HG03457 (cell line): ENCODE data around the gene ZNF619.
"Not testable (repeated sequence)": the region's sequence is repeated elsewhere in the genome, so short reads cannot be mapped to it uniquely, and the experiment has no call there.

Experiments
- ATAC-seq: cut with Tn5 transposase; IDR thresholded peaks from one replicate; pipeline ENCODE4 v1.9.1; 2021; ENCODE audit warnings: moderate number of reproducible peaks; ENCODE audit not compliant: unreplicated experiment

Gene ZNF619

GRCh38 chr3:40476478-40477470 is at the start of gene ZNF619:
ZNF619 (plus strand) TSS chr3:40477122; CDS start chr3:40477980, 858 bp downstream.
- ATAC-seq = no peak

GRCh38 chr3:40432793-40433192 is 44.1 kb upstream of the ZNF619 start:
- ATAC-seq = no peak

DNA sequence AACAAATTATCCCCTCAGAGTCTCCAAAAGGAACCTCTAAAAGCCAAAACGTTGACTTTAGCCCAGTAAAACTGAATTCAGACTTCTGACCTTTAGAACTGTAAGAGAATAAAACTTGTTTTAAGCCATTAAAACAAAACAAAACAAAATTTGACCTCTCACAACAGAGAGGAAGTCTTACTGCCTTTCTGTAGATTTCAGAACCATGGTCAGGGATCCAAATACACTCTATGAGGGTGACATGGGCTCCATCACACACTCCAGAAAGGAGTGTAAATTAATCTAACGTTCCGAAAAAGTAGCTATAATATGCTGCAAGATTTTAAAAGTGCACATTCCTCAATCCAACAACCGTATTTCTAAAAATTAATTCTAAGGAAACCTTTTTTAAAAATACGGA is 39.0 kb upstream of the ZNF619 start:
- no peak for ATAC-seq

- ATAC-seq = no peak
Measured at GRCh38 chr3:40445062-40445461, 31.9 kb upstream of the ZNF619 start.

GRCh38 chr3:40445880-40446279 is 31.0 kb upstream of the ZNF619 start:
- no peak for ATAC-seq

- ATAC-seq = no peak
Measured at GRCh38 chr3:40450438-40450837, 26.5 kb upstream of the ZNF619 start.

- ATAC-seq = no peak
Measured at GRCh38 chr3:40451551-40451950, 25.4 kb upstream of the ZNF619 start.

GRCh38 chr3:40452057-40452456 is 24.9 kb upstream of the ZNF619 start:
- ATAC-seq = no peak

- no peak for ATAC-seq
Measured at GRCh38 chr3:40452562-40452875, 24.4 kb upstream of the ZNF619 start.

DNA sequence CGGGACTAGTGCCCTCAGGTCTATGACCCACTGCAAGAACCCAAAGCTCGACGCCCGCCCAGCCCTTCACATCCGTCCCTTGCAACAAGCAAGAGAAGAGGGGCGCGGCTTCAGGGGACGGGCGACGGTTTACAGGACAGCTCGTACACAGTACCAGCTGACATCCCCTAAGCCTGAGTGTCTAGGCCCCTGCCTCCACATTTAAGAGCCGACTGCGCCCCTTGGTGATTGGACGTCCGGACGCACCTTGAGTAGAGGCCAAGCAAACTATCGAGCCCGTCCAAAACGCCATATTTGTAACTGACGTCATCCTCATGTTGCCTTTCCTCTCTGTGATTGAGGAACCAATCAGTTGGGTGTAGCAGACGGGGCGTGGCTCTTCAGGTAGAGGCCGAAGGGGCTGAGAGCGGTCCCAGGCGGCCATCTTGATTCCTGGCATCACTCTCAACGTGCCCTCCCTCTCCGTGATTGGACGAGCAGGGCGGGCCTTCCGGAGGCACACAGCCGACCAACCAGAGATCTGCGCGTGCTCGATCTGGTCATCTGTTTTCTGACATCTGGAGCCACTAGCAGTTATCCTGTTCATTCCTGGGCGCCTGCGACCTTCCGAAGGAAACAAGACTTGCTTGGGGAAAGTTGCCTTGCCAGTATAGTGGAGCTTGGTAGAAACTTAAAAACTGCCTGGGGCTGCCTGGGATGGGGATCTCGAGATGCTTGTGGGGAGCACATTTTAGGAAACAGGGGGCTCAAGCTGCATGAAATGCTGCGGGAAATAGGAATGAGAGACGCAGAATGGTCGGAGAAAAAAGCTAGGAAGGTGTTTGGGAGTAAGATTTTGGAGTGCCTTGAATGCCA is 23.8 kb upstream of the ZNF619 start:
- peak; percentile 93 for ATAC-seq

DNA sequence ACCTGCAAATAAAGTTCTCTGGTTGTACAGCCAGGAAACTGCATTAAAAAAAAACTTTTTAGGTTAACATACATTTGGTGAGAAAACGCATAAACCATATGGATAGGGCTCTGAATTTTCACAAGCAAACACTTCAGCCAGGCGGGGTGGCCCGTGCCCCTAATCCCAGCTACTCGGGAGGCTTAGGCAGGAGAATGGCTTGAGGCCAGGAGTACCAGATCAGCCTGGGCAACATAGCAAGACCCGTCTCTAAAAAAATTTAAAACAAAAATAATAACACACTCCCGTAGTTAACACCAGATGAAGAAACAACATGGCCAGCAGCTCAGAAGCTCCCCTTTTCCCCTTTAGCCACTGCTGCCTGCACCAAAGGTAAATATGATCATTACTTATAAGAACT is 23.0 kb upstream of the ZNF619 start:
- ATAC-seq = no peak

DNA sequence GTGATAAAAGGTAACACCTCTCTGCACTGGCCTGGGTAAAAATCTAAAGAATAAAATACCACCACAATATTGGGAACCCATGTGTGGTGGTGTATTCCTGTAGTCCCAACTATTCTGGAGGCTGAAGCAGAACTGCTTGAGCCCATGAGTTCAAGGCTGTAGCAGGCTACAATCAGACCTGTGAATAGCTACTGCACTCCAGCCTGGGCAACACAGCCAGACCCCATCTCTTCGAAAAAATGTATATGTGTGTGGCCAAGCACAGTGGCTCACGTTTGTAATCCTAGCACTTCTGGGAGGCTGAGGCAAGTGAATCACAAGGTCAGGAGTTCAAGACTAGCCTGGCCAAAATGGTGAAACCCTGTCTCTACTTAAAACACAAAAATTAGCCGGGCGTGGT is 21.6 kb upstream of the ZNF619 start:
- ATAC-seq = no peak

DNA sequence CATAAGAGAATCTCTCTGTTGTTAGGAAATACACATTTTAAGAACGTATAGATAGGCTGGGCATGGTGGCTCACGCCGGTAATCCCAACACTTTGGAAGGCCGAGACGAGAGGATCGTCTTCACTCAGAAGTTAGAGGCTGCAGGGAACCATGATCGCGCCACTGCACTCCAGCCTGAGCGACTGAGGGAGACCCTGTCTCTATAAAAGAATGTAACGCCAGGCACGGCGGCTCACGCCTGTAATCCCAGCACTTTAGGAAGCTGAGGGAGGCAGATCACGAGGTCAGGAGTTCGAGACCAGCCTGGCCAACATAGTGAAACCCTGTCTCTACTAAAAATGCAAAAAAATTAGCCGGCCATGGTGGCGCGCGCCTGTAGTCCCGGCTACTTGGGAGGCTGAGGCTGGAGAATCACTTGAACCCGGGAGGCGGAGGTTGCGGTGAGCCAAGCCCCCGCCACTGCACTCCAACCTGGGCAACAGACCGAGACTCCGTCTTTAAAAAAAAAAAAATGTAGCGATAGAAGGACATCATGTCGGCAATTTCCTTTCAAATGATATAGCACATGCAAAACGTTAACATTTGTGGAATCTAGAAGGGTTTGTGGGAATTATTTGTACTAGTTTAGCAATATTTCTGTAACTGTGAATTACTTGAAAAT is 20.5 kb upstream of the ZNF619 start:
- no peak for ATAC-seq

- ATAC-seq = peak; percentile 47
Measured at GRCh38 chr3:40456940-40457823, 19.7 kb upstream of the ZNF619 start, which contains the start of gene RPL14. RPL14 (plus strand) TSS chr3:40457339; CDS start chr3:40457472, 133 bp downstream.

DNA sequence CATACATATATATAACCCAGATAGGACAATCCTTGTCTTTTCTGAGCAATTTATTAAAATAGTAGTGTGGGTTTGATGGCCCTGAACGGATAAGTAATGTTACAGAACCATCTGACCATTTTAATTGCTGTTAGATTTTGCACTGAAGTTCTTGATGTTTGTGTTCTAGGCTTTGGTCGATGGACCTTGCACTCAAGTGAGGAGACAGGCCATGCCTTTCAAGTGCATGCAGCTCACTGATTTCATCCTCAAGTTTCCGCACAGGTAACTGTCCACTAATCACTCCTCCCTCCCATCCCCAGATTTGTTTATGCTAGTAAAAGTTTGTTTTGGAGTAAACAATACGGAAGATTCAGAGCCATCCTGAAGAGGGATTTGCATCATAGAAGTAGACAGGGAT is 18.4 kb upstream of the ZNF619 start:
- no peak for ATAC-seq

GRCh38 chr3:40460481-40460880 is 16.4 kb upstream of the ZNF619 start:
- ATAC-seq = not testable (repeated sequence)

DNA sequence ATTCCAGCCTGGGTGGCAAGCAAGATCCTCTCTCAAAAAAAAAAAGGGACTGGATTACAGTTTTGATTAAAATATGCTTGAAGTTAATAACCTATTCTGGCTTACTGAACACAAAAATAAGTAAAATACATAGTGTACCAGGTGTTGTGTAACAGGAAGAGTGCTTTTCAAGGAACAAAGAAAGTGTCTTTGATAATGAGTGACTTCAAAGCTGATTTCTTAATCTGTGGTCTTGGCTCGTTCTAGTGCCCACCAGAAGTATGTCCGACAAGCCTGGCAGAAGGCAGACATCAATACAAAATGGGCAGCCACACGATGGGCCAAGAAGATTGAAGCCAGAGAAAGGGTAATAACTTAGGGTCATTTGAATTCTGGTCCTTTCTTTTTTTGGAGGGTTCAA is 15.8 kb upstream of the ZNF619 start:
- no peak for ATAC-seq

- not testable (repeated sequence) for ATAC-seq
Measured at GRCh38 chr3:40462838-40463237, 14.1 kb upstream of the ZNF619 start.

DNA sequence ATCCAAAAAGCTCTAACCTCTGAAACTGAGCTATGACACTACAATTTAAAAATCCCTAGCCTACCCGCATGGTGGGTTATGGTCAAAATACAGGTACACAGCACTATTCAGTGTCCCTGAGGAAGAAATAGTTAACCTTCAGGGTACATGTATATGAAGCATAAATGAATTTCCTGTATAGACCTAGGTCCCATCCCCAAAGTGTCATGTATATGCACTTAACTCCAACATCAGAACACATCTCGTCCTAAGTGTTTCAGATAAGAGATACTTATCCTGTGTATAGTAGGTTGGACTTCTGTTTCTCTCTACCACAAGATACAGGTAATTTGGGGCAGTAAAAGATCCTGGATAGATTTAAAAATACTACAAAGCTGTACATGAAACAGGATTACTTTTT is 13.3 kb upstream of the ZNF619 start:
- ATAC-seq = no peak
